GM23338 (cell line): Measurements from ENCODE around the gene OR6V1.

Experiments used
- CREB1 ChIP-seq: fragments of 250-450 bp; sonication (Bioruptor Pico); IDR thresholded peaks from 2 replicates; pipeline ENCODE4 v1.5.0; 2020; ENCODE audit warnings: low read depth, mild to moderate bottlenecking, moderate library complexity
- CTCF ChIP-seq, 2 experiments: fragments of 200-600 bp in 1 of 2; sonication (generic) in 1 of 2; conservative IDR thresholded peaks; 2 replicates each; pipeline versions ENCODE4 v1.5.1 to v1.6.1; 2016 to 2017; ENCODE audit warnings: antibody characterized with exemption in 2 of 2, low read depth in 2 of 2, mild to moderate bottlenecking in 2 of 2, moderate library complexity in 1 of 2
- ETS1 ChIP-seq: IDR thresholded peaks from 2 replicates; pipeline ENCODE4 v1.6.1; 2016; ENCODE audit warnings: antibody characterized with exemption
- EZH2 ChIP-seq: fragments of 200-600 bp; sonication (generic); IDR thresholded peaks from one replicate; pipeline ENCODE4 v1.8.0; 2017; ENCODE audit warnings: antibody characterized with exemption, mild to moderate bottlenecking, low read depth; ENCODE audit not compliant: unreplicated experiment
- EZH2phosphoT487 ChIP-seq: fragments of 200-600 bp; sonication (generic); IDR thresholded peaks from one replicate; pipeline ENCODE4 v1.8.1; 2018; ENCODE audit warnings: antibody characterized with exemption; ENCODE audit not compliant: unreplicated experiment
- JUNB ChIP-seq: IDR thresholded peaks from one replicate; pipeline ENCODE4 v1.6.1; 2016; ENCODE audit warnings: antibody characterized with exemption; ENCODE audit not compliant: unreplicated experiment
- NANOG ChIP-seq: IDR thresholded peaks from 2 replicates; pipeline ENCODE4 v1.6.1; 2016; ENCODE audit warnings: antibody characterized with exemption, borderline replicate concordance
- POLR2AphosphoS5 ChIP-seq: IDR thresholded peaks from 2 replicates; pipeline ENCODE4 v1.6.1; 2016; ENCODE audit warnings: antibody characterized with exemption, low read depth
- REST ChIP-seq: IDR thresholded peaks from one replicate; pipeline ENCODE4 v1.6.1; 2018; ENCODE audit warnings: antibody characterized with exemption; ENCODE audit not compliant: unreplicated experiment
- STAT1 ChIP-seq: IDR thresholded peaks from one replicate; pipeline ENCODE4 v1.6.1; 2016; ENCODE audit warnings: antibody characterized with exemption; ENCODE audit not compliant: unreplicated experiment
- ZNF114 ChIP-seq: fragments of 250-450 bp; sonication (Bioruptor Pico); IDR thresholded peaks from 2 replicates; pipeline ENCODE4 v1.5.0; 2020; ENCODE audit warnings: mild to moderate bottlenecking, moderate library complexity
- ZNF331 ChIP-seq: fragments of 250-450 bp; sonication (Bioruptor Pico); IDR thresholded peaks from 2 replicates; pipeline ENCODE4 v1.5.0; 2020; ENCODE audit warnings: low read depth, mild to moderate bottlenecking, moderate library complexity
- ZNF462 ChIP-seq: fragments of 250-450 bp; sonication (Bioruptor Pico); IDR thresholded peaks from 2 replicates; pipeline ENCODE4 v1.5.0; 2020; ENCODE audit warnings: mild to moderate bottlenecking, moderate library complexity

GRCh38 chr7:143012001-143012400 lies 40.1 kb upstream of the OR6V1 start:
- TF ChIP-seq CTCF (conservative IDR thresholded peaks at IDR 0.05; ENCODE audit: low read depth in 2 of 2): no peak
- TF ChIP-seq JUNB: no peak
- TF ChIP-seq POLR2AphosphoS5: no peak
- TF ChIP-seq EZH2phosphoT487: no peak
- TF ChIP-seq EZH2: no peak
- no peak for TF ChIP-seq CREB1
- no peak for TF ChIP-seq STAT1
- TF ChIP-seq ZNF114 (CRISPR knock-in tag): no peak
- TF ChIP-seq REST: no peak
- no peak for TF ChIP-seq ETS1
- no peak for TF ChIP-seq ZNF462 (CRISPR knock-in tag)
- TF ChIP-seq NANOG: no peak
- TF ChIP-seq ZNF331 (CRISPR knock-in tag): no peak
